ENCODE measurements around the gene BNIP1. TPM values are rescaled to one million over a fixed set of nuclear protein-coding genes. Genes with fewer than 3 reads are reported as not detected.

The BNIP1 gene
- total and polyA plus RNA-seq, 5 experiments from 2014 or later: 6.9 to 19.3 (median 11.0) TPM

- DNase-seq (no peak), ATAC-seq (no peak)
- Mint-ChIP-seq H3K36me3 (peaks cover 3 to 13% (median 10%) of the 10 kb centered on the region in 3 donors), H3K9me3 (peaks cover 0 to 18% (median 11%) of the 10 kb centered on the region in 9 donors), H3K27ac (no peak overlapping the region), H3K27me3 (peaks cover 28 to 63% (median 30%) of the 10 kb centered on the region in 5 donors), H3K4me1 (no peaks in the 10 kb centered on the region), H3K4me3 (no peak overlapping the region)
- POLR2A ChIA-PET: interaction anchor here (0.6 kb wide), 1 partner anchor 25 kb away, joined by 3 read pairs; no protein-coding TSS in a partner anchor
These were observed 57.4 kb downstream of the BNIP1 start for GRCh38 chr5:173201636-173202265.

GRCh38 chr5:173202266-173202875 lies 58.0 kb downstream of the BNIP1 start:
- H3K4me3 Mint-ChIP-seq: no peak overlapping the region
- peaks cover 0 to 17% (median 11%) of the 10 kb centered on the region in 9 donors for H3K9me3 Mint-ChIP-seq
- POLR2A ChIA-PET: interaction anchor here (0.6 kb wide), 1 partner anchor 25 kb away, joined by 3 read pairs; no protein-coding TSS in a partner anchor
- H3K27ac Mint-ChIP-seq: no peak overlapping the region
- H3K4me1 Mint-ChIP-seq: no peaks in the 10 kb centered on the region
- H3K36me3 Mint-ChIP-seq: peaks cover 3 to 13% (median 10%) of the 10 kb centered on the region in 3 donors
- H3K27me3 Mint-ChIP-seq: peaks cover 27 to 66% (median 32%) of the 10 kb centered on the region in 5 donors
- DNase-seq (no peak), ATAC-seq (no peak)

DNA sequence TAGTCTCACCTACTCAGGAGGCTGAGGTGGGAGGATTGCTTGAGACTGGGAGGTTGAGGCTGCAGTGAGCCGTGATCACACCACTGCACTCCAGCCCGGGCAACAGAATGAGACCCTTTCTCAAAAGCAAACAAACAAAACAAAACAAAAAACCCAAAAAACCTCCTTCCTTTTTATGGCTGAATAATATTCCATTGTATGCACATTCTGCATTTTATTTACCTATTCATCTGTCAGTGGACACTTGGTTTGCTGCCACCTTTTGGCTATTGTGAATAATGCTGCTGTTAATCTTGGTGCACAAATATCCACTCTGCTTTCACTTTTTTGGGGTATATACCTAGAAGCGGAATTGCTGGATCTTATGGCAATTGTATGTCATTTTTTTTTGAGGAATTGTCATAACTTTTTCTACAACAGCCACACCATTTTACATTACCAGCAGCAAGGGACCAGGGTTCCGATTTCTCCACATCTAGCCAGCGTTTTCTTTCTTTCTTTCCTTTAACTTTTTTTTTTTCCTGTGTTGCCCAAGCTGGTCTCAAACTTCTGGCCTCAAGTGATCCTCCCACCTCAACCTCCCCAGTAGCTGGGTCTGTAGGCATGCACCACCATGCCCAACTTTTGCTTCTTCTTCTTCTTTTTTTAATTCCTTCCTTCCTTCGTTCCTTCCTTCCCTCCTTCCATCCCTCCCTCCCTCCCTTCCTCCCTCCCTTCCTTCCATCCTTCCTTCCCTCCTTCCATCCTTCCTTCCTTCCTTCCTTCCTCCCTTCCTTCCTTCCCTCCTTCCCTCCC lies 60.1 kb downstream of the BNIP1 start:
- H3K9me3 Mint-ChIP-seq: peaks cover 0 to 15% (median 7%) of the 10 kb centered on the region in 9 donors
- no peaks in the 10 kb centered on the region for H3K4me1 Mint-ChIP-seq
- H3K36me3 Mint-ChIP-seq: peaks cover 1 to 13% (median 12%) of the 10 kb centered on the region in 3 donors
- H3K27ac Mint-ChIP-seq: no peak overlapping the region
- DNase-seq (peak in 5 of 10 donors; percentile 13 to 41 (median 25)), ATAC-seq (no peak)
- no peak overlapping the region for H3K4me3 Mint-ChIP-seq
- POLR2A ChIA-PET: no interaction called here
- H3K27me3 Mint-ChIP-seq: peaks cover 29 to 72% (median 39%) of the 10 kb centered on the region in 5 donors

GRCh38 chr5:173205916-173206315 lies 61.6 kb downstream of the BNIP1 start:
- no peak for ATAC-seq

DNA sequence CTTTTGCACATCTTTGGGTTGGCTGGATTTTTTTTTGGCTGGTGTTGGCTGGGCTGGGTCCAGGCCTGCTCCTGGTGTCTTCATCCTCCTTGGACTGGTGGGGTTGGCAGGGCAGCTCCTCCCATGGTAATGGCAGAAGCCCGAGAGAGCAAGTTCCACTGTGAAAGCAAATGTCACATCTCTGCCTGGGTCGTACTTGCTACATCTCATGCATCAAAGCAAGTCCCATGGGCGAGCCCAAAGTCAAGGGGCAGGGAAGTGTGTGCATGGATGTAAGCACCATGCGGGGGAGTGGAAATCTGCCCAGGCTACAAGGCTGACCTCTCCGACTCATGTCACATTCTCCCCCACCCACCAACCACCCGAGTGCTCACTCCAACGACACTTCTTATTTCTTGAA lies 64.0 kb downstream of the BNIP1 start:
- POLR2A ChIA-PET: no interaction called here
- Mint-ChIP-seq H3K4me1 (no peaks in the 10 kb centered on the region), H3K9me3 (peaks cover 0 to 14% (median 2%) of the 10 kb centered on the region in 9 donors), H3K4me3 (no peak overlapping the region), H3K27me3 (peaks cover 23 to 73% (median 41%) of the 10 kb centered on the region in 5 donors), H3K36me3 (peaks cover 0 to 19% (median 3%) of the 10 kb centered on the region in 3 donors), H3K27ac (no peak overlapping the region)
- ATAC-seq (no peak), DNase-seq (no peak)

More at GRCh38 chr5:173205916-173206315, 61.6 kb downstream of the BNIP1 start:
- Mint-ChIP-seq H3K9me3 (peaks cover 0 to 2% (median 0%) of the 10 kb centered on the region in 9 donors), H3K4me3 (no peak overlapping the region), H3K36me3 (peaks cover 0 to 9% (median 3%) of the 10 kb centered on the region in 3 donors), H3K4me1 (no peaks in the 10 kb centered on the region), H3K27ac (no peak overlapping the region), H3K27me3 (peaks cover 29 to 75% (median 39%) of the 10 kb centered on the region in 5 donors)
- POLR2A ChIA-PET: no interaction called here
- no peak for DNase-seq

DNA sequence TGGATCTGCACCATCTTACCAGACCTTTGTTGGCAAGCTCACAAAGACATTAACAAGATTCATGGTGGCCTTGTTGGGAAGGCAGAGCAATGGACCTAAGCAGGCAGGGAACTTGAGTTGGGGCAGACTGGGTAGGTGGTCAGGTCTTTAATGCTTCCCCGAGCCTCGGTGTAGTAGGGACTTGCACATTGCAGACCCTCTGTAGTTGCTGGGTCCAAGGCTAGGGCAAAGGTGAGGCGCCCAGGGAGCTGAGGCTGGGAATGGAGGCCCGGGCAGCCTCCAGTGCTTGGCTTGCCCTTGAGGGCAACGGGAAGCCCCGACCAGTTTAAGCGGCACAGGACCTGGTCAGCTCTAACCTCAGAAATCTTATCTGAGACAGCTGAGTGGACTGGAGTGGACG lies 66.5 kb downstream of the BNIP1 start:
- peaks cover 0 to 14% (median 2%) of the 10 kb centered on the region in 9 donors for H3K9me3 Mint-ChIP-seq
- no peaks in the 10 kb centered on the region for H3K4me1 Mint-ChIP-seq
- POLR2A ChIA-PET: no interaction called here
- ATAC-seq (no peak), DNase-seq (no peak)
- H3K27ac Mint-ChIP-seq: no peak overlapping the region
- H3K36me3 Mint-ChIP-seq: peaks cover 0 to 14% (median 3%) of the 10 kb centered on the region in 3 donors
- H3K4me3 Mint-ChIP-seq: no peak overlapping the region
- H3K27me3 Mint-ChIP-seq: peaks cover 10 to 52% (median 32%) of the 10 kb centered on the region in 5 donors

- no peak for ATAC-seq
- H3K36me3 Mint-ChIP-seq: peaks cover 0 to 14% (median 3%) of the 10 kb centered on the region in 3 donors
- no peaks in the 10 kb centered on the region for H3K4me1 Mint-ChIP-seq
- DNase-seq: no peak
- H3K9me3 Mint-ChIP-seq: peaks cover 0 to 14% (median 2%) of the 10 kb centered on the region in 9 donors
- peaks cover 10 to 52% (median 30%) of the 10 kb centered on the region in 5 donors for H3K27me3 Mint-ChIP-seq
- H3K4me3 Mint-ChIP-seq: no peak overlapping the region
- POLR2A ChIA-PET: no interaction called here
- no peak overlapping the region for H3K27ac Mint-ChIP-seq
These were observed 67.0 kb downstream of the BNIP1 start for GRCh38 chr5:173211284-173211683.

- H3K4me3 Mint-ChIP-seq: no peak overlapping the region
- POLR2A ChIA-PET: no interaction called here
- H3K9me3 Mint-ChIP-seq: peaks cover 0 to 14% (median 2%) of the 10 kb centered on the region in 9 donors
- no peak for DNase-seq
- ATAC-seq: no peak
- H3K27ac Mint-ChIP-seq: no peak overlapping the region
- H3K27me3 Mint-ChIP-seq: peaks cover 6 to 44% (median 21%) of the 10 kb centered on the region in 5 donors
- no peaks in the 10 kb centered on the region for H3K4me1 Mint-ChIP-seq
- peaks cover 0 to 14% (median 0%) of the 10 kb centered on the region in 3 donors for H3K36me3 Mint-ChIP-seq
These were observed 69.1 kb downstream of the BNIP1 start for GRCh38 chr5:173213236-173213933.

Other genes starting within 250 kb of the BNIP1 start
- 10 to 100 TPM; 15.7 to 16.5 TPM for gene RPL26L1, start 185.1 kb upstream of the BNIP1 start, total RNA-seq
- gene RPL26L1, start 185.1 kb upstream of the BNIP1 start, polyA plus RNA-seq: 10 to 100 TPM; 38.2 to 42.1 (median 40.3) TPM
- 100 to 1,000 TPM; 141 to 150 TPM for gene ATP6V0E1, start 160.8 kb upstream of the BNIP1 start, total RNA-seq
- gene ATP6V0E1, start 160.8 kb upstream of the BNIP1 start, polyA plus RNA-seq: 100 to 1,000 TPM; 411 to 532 (median 494) TPM
- gene CREBRF, start 88.2 kb upstream of the BNIP1 start, total RNA-seq: 100 to 1,000 TPM in 1 of 2 experiments, 10 to 100 TPM in 1; 99.4 to 111 TPM
- 10 to 100 TPM; 52.6 to 61.6 (median 55.9) TPM for gene CREBRF, start 88.2 kb upstream of the BNIP1 start, polyA plus RNA-seq
- not detected for gene NKX2-5, start 90.7 kb downstream of the BNIP1 start, total RNA-seq
- under 1 TPM in 1 of 3 donors, not detected in 2; 0.36 TPM for gene NKX2-5, start 90.7 kb downstream of the BNIP1 start, polyA plus RNA-seq
- not detected for gene STC2, start 183.9 kb downstream of the BNIP1 start, total RNA-seq
- gene STC2, start 183.9 kb downstream of the BNIP1 start, polyA plus RNA-seq: not detected

All from naive thymus-derived CD8-positive, alpha-beta T cell (primary cell).